Smooth muscle cell (in vitro differentiated cells): ENCODE results near the gene CNNM4. TPM values are rescaled to one million over a fixed set of nuclear protein-coding genes. Genes with fewer than 3 reads are reported as not detected.
A peak's percentile ranks its signal among the peaks of the same experiment; 100 is the strongest.

Source experiments
- DNase-seq: peaks from one replicate; lab custom pipeline; 2025; ENCODE audit not compliant: unreplicated experiment; lab: John Stamatoyannopoulos, UW
- H2AFZ ChIP-seq: fragments of 200-600 bp; sonication (generic); 2 replicates; pipeline ENCODE4 v1.6.0; 2016; ENCODE audit warnings: antibody characterized with exemption, low read depth, mild to moderate bottlenecking
- H3F3A ChIP-seq: fragments of 200-600 bp; sonication (generic); 2 replicates; pipeline ENCODE4 v1.6.0; 2017; ENCODE audit warnings: antibody characterized with exemption, low read depth
- H3K27ac ChIP-seq: fragments of 200-600 bp; sonication (generic); 2 replicates; pipeline ENCODE4 v1.5.1; 2016; ENCODE audit warnings: low read depth, mild to moderate bottlenecking
- H3K27me3 ChIP-seq: fragments of 200-600 bp; sonication (generic); 2 replicates; pipeline ENCODE4 v1.6.1; 2016; ENCODE audit warnings: low read depth, mild to moderate bottlenecking
- H3K36me3 ChIP-seq: fragments of 200-600 bp; sonication (generic); 2 replicates; pipeline ENCODE4 v1.5.1; 2016; ENCODE audit warnings: low read depth
- H3K4me1 ChIP-seq: fragments of 200-600 bp; sonication (generic); 2 replicates; pipeline ENCODE4 v1.5.1; 2016; ENCODE audit warnings: low read depth
- H3K4me2 ChIP-seq: fragments of 200-600 bp; sonication (generic); 2 replicates; pipeline ENCODE4 v1.6.0; 2016; ENCODE audit warnings: mild to moderate bottlenecking
- H3K4me3 ChIP-seq: fragments of 200-600 bp; sonication (generic); 2 replicates; pipeline ENCODE4 v1.5.1; 2016; ENCODE audit warnings: mild to moderate bottlenecking
- H3K79me2 ChIP-seq: fragments of 200-600 bp; sonication (generic); 2 replicates; pipeline ENCODE4 v1.6.0; 2016; ENCODE audit warnings: low read depth, mild to moderate bottlenecking
- H3K9ac ChIP-seq: fragments of 200-600 bp; sonication (generic); 2 replicates; pipeline ENCODE4 v1.6.0; 2016; ENCODE audit warnings: low read depth
- H3K9me3 ChIP-seq: fragments of 200-600 bp; sonication (generic); replicated peaks from 2 replicates; pipeline ENCODE4 v1.5.1; 2016; ENCODE audit warnings: low read depth
- H4K20me1 ChIP-seq: fragments of 200-600 bp; sonication (generic); 2 replicates; pipeline ENCODE4 v1.6.0; 2016; ENCODE audit warnings: low read depth
- WGBS: methylation state at CpG from one replicate; pipeline ENCODE4 v1.1.7; 2016; ENCODE audit warnings: low lambda C conversion rate; 5-methylcytosine and 5-hydroxymethylcytosine counted together
- polyA plus RNA-seq: library from polyadenylated mRNA; unstranded; fragments of >200 nt; fragmentation: Nextera tagmentation; extraction: Ambion mirVana; gene quantifications from 2 replicates; pipeline ENCODE4 v1.2.1, GENCODE V29; 2016
- total RNA-seq: library from RNA; depleted of rRNA; stranded (reverse); fragments of >200 nt; gene quantifications from 2 replicates; pipeline ENCODE4 v1.2.3, GENCODE V29; 2014
- TF ChIP-seq, protein P1 (sequence below): fragments of 200-600 bp; sonication (generic); IDR thresholded peaks from 2 replicates; pipeline ENCODE4 v1.5.1; 2017; ENCODE audit warnings: borderline replicate concordance, mild to moderate bottlenecking, antibody characterized with exemption; ENCODE audit not compliant: insufficient read depth, poor library complexity, severe bottlenecking

Gene CNNM4
- total and polyA plus RNA-seq, 2 experiments from 2014 or later, result 7.2 to 10.1 TPM

DNA sequence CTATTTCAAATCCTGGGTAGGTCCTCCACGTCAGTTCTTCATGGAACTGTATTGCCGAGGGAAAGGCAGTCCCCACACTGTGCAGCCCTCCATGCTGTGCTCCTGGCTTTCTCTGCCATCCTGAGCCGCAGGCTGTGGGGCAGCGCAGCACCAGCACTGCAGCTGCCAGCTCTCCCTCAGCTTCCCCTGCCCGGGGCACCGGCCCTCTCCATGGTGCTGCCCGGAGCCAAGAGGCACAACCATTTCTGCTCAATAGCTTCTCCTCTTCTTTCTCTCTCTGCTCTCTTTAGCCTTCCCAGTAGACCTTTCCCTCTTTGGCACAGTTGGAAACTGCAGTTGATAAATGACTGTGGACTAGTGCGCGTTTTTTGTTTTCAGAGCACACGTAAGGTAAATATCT, 71.0 kb downstream of the CNNM4 start:
- Histone ChIP-seq H3K9ac (no peak overlapping the region), H3K36me3 (no peaks in the 10 kb centered on the region), H3K4me1 (peaks cover 14% of the 10 kb centered on the region), H3K9me3 (no peaks in the 10 kb centered on the region), H3F3A (no peaks in the 10 kb centered on the region), H3K27ac (no peak overlapping the region), H3K27me3 (no peaks in the 10 kb centered on the region), H4K20me1 (no peaks in the 10 kb centered on the region), H3K4me3 (no peak overlapping the region), H3K4me2 (no peak overlapping the region), H2AFZ (no peak overlapping the region), H3K79me2 (no peaks in the 10 kb centered on the region)
- DNase-seq, result no peak
- WGBS, result 92% methylated on average over 10 of the region's 10 CpGs
- TF ChIP-seq, protein P1, sequence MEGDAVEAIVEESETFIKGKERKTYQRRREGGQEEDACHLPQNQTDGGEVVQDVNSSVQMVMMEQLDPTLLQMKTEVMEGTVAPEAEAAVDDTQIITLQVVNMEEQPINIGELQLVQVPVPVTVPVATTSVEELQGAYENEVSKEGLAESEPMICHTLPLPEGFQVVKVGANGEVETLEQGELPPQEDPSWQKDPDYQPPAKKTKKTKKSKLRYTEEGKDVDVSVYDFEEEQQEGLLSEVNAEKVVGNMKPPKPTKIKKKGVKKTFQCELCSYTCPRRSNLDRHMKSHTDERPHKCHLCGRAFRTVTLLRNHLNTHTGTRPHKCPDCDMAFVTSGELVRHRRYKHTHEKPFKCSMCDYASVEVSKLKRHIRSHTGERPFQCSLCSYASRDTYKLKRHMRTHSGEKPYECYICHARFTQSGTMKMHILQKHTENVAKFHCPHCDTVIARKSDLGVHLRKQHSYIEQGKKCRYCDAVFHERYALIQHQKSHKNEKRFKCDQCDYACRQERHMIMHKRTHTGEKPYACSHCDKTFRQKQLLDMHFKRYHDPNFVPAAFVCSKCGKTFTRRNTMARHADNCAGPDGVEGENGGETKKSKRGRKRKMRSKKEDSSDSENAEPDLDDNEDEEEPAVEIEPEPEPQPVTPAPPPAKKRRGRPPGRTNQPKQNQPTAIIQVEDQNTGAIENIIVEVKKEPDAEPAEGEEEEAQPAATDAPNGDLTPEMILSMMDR, result no peak

DNA sequence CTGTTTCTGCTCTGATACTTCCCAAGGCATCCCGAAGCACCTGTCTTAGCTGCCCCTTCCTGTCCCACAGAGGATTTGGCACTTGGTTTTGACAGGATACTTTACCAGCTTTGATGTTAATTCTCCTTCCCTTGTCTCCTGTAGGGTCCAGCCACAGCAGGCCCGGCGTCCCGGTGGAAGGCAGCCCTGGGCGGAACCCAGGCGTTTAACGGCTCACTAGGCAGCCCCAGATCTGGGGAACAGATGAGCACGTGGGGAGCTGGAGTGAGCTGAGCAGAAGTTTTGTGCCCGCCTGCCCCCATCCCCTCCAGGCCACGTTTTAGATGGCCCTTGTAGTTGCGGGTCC, 71.7 kb downstream of the CNNM4 start:
- H3K36me3 ChIP-seq, result no peaks in the 10 kb centered on the region
- H3F3A ChIP-seq, result no peaks in the 10 kb centered on the region
- H3K4me3 ChIP-seq, result no peak overlapping the region
- peaks cover 14% of the 10 kb centered on the region for H3K4me1 ChIP-seq
- peak overlapping the region; percentile 83 for H3K4me2 ChIP-seq
- H3K27ac ChIP-seq, result no peak overlapping the region
- no peak overlapping the region for H3K9ac ChIP-seq
- no peaks in the 10 kb centered on the region for H4K20me1 ChIP-seq
- no peaks in the 10 kb centered on the region for H3K9me3 ChIP-seq
- H3K27me3 ChIP-seq, result no peaks in the 10 kb centered on the region
- H3K79me2 ChIP-seq, result no peaks in the 10 kb centered on the region
- 62% methylated on average over 11 of the region's 11 CpGs for WGBS
- DNase-seq, result no peak
- TF ChIP-seq, protein P1, result no peak
- peak overlapping the region; percentile 51 for H2AFZ ChIP-seq

DNA sequence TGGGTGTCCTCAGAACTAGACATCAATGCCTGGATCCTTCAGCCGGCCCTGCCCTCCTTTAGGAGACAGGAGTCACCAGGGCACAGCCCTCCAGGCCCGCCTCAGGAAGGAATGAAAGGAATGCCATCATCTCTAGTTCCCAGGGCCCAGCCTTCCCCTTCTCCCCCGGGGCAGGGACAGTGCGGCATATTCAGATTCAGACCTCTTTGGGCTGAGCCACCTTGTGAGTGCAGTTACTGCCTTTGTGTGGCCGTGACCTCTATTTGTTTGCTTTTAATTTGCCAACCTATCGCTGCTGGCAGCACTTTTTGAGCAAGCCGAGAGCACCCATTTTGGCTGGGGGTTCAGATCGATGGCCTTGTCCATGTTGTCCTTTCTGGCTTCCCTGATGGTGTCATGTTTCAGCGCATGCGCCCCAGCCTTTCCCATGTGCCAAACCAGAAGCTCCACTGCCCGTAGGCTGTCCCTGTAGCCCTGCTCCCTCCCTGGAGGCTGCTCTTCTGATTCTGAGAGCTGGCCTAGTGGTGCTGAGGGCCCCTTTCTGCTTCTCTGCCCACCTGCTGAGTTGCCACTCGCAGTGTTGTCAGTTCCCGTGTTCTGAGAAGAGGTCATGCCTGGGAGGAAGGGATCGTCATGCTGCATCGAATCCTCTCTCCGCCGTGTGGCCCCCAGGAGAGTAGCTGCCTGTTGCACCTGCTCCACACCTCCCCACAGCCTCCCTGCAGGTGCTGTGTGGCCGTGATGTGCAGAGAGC, 72.2 kb downstream of the CNNM4 start:
- H4K20me1 ChIP-seq, result no peaks in the 10 kb centered on the region
- no peak overlapping the region for H3K27ac ChIP-seq
- H3K27me3 ChIP-seq, result no peaks in the 10 kb centered on the region
- no peak overlapping the region for H3K9ac ChIP-seq
- no peaks in the 10 kb centered on the region for H3K36me3 ChIP-seq
- no peaks in the 10 kb centered on the region for H3F3A ChIP-seq
- H3K9me3 ChIP-seq, result no peaks in the 10 kb centered on the region
- TF ChIP-seq, protein P1, result no peak
- peak overlapping the region; percentile 51 for H2AFZ ChIP-seq
- peak; percentile 30 for DNase-seq
- peak overlapping the region; percentile 83 for H3K4me2 ChIP-seq
- peaks cover 14% of the 10 kb centered on the region for H3K4me1 ChIP-seq
- peak overlapping the region; percentile 17 for H3K4me3 ChIP-seq
- no peaks in the 10 kb centered on the region for H3K79me2 ChIP-seq
- 26% methylated on average over 18 of the region's 18 CpGs for WGBS

DNA sequence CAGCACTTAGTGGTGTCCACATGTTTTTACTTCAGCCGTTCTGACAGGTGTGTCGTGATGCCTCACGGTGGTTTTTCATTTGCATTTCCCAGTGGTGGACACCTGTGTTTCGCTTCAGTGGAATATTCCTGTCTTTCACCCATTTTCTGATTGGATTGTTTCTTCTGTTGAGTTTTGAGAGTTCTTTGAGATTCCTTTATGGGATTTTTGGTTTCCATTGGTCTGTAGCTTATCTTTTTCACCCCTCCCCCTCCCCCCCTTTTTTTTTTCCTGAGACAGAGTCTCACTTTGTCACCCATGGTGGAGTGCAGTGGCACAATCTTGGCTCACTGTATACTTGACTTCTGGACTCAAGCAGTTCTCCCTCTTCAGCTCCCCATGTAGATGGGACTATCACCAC, 75.1 kb downstream of the CNNM4 start:
- no peaks in the 10 kb centered on the region for H3K27me3 ChIP-seq
- 97% methylated on average over 4 of the region's 4 CpGs for WGBS
- no peak overlapping the region for H2AFZ ChIP-seq
- H3K36me3 ChIP-seq, result no peaks in the 10 kb centered on the region
- no peak overlapping the region for H3K4me2 ChIP-seq
- no peak for DNase-seq
- TF ChIP-seq, protein P1, result no peak
- H4K20me1 ChIP-seq, result no peaks in the 10 kb centered on the region
- H3K9ac ChIP-seq, result no peak overlapping the region
- no peaks in the 10 kb centered on the region for H3K9me3 ChIP-seq
- no peaks in the 10 kb centered on the region for H3K79me2 ChIP-seq
- peaks cover 14% of the 10 kb centered on the region for H3K4me1 ChIP-seq
- no peaks in the 10 kb centered on the region for H3F3A ChIP-seq
- H3K27ac ChIP-seq, result no peak overlapping the region
- no peak overlapping the region for H3K4me3 ChIP-seq
